ENCODE results near the gene LMF2.

GRCh38 chr22:50488886-50489285, 18.6 kb downstream of the LMF2 start:
- TF ChIP-seq EZH2 (IDR thresholded peaks at IDR 0.05; ENCODE audit: low read length): no peak
- TF ChIP-seq, protein P1, sequence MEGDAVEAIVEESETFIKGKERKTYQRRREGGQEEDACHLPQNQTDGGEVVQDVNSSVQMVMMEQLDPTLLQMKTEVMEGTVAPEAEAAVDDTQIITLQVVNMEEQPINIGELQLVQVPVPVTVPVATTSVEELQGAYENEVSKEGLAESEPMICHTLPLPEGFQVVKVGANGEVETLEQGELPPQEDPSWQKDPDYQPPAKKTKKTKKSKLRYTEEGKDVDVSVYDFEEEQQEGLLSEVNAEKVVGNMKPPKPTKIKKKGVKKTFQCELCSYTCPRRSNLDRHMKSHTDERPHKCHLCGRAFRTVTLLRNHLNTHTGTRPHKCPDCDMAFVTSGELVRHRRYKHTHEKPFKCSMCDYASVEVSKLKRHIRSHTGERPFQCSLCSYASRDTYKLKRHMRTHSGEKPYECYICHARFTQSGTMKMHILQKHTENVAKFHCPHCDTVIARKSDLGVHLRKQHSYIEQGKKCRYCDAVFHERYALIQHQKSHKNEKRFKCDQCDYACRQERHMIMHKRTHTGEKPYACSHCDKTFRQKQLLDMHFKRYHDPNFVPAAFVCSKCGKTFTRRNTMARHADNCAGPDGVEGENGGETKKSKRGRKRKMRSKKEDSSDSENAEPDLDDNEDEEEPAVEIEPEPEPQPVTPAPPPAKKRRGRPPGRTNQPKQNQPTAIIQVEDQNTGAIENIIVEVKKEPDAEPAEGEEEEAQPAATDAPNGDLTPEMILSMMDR (optimal IDR thresholded peaks at IDR 0.05 in 1 of 3, IDR thresholded peaks at IDR 0.05 in 1 of 3, conservative IDR thresholded peaks at IDR 0.05 in 1 of 3; ENCODE audit: extremely low read depth in 1 of 3, insufficient read depth in 2 of 3, low read length in 3 of 3): no peak

Measured in keratinocyte (primary cell).